A549 (cell line): Measurements from ENCODE around the gene BABAM2.

Experiments used
- EHMT2 ChIP-seq: fragments of 200-600 bp; sonication (generic); IDR thresholded peaks from 2 replicates; pipeline ENCODE4 v1.6.1; 2016; ENCODE audit warnings: antibody characterized with exemption, low read depth, mild to moderate bottlenecking, moderate library complexity
- HDAC2 ChIP-seq: fragments of 200-600 bp; sonication (generic); IDR thresholded peaks from 2 replicates; pipeline ENCODE4 v1.6.1; 2016
- HOXA7 ChIP-seq: fragments of 250-450 bp; sonication (Bioruptor Pico); IDR thresholded peaks from 2 replicates; pipeline ENCODE4 v1.5.0; 2020; ENCODE audit warnings: mild to moderate bottlenecking, moderate library complexity
- JUNB ChIP-seq: fragments of >200 bp; sonication (Bioruptor Twin); formaldehyde crosslinking; IDR thresholded peaks from 2 replicates; pipeline ENCODE4 v1.6.1; 2016
- KDM1A ChIP-seq: fragments of 200-600 bp; sonication (generic); IDR thresholded peaks from 2 replicates; pipeline ENCODE4 v1.6.1; 2016; ENCODE audit warnings: low read depth, mild to moderate bottlenecking
- MAFK ChIP-seq: fragments of 450-650 bp; IDR thresholded peaks from 2 replicates; pipeline ENCODE4 v1.6.1; 2014; ENCODE audit not compliant: partially characterized antibody
- NPAS2 ChIP-seq: fragments of 250-450 bp; sonication (Bioruptor Pico); IDR thresholded peaks from 2 replicates; pipeline ENCODE4 v1.8.0; 2022; ENCODE audit warnings: mild to moderate bottlenecking, moderate library complexity, borderline replicate concordance
- RNF2 ChIP-seq: fragments of 200-600 bp; sonication (generic); IDR thresholded peaks from 2 replicates; pipeline ENCODE4 v1.6.1; 2016; ENCODE audit warnings: low read depth, mild to moderate bottlenecking, antibody characterized with exemption, moderate library complexity, borderline replicate concordance
- TF ChIP-seq, protein P1 (sequence below): fragments of >200 bp; sonication (Bioruptor Twin); formaldehyde crosslinking; IDR thresholded peaks from 3 replicates; pipeline ENCODE4 v1.5.1; 2016
- TF ChIP-seq, protein P2 (sequence below): fragments of 450-650 bp; IDR thresholded peaks from 2 replicates; pipeline ENCODE4 v1.6.1; 2014; ENCODE audit warnings: antibody characterized with exemption

DNA sequence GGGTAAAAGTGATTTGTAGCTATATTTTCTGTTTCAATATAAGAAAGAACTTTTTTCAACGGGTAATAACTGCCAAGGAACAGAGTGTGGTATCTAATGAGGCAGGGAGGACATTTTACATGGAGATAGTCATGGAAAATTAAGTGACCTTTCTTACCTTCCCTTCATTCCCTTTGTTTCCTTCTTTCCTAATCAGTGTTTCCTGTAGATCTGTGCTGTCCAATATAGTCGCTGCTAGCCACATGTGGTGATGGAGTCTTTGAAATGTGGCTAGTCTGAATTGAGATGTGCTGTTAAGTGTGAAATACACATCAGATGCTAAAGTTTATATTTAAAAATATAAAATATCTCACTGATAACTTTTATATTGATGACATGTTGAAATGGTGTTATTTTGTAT, 81.8 kb downstream of the BABAM2 start:
- TF ChIP-seq, protein P1, sequence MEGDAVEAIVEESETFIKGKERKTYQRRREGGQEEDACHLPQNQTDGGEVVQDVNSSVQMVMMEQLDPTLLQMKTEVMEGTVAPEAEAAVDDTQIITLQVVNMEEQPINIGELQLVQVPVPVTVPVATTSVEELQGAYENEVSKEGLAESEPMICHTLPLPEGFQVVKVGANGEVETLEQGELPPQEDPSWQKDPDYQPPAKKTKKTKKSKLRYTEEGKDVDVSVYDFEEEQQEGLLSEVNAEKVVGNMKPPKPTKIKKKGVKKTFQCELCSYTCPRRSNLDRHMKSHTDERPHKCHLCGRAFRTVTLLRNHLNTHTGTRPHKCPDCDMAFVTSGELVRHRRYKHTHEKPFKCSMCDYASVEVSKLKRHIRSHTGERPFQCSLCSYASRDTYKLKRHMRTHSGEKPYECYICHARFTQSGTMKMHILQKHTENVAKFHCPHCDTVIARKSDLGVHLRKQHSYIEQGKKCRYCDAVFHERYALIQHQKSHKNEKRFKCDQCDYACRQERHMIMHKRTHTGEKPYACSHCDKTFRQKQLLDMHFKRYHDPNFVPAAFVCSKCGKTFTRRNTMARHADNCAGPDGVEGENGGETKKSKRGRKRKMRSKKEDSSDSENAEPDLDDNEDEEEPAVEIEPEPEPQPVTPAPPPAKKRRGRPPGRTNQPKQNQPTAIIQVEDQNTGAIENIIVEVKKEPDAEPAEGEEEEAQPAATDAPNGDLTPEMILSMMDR, result no peak
- no peak for TF ChIP-seq MAFK
- TF ChIP-seq, protein P2, sequence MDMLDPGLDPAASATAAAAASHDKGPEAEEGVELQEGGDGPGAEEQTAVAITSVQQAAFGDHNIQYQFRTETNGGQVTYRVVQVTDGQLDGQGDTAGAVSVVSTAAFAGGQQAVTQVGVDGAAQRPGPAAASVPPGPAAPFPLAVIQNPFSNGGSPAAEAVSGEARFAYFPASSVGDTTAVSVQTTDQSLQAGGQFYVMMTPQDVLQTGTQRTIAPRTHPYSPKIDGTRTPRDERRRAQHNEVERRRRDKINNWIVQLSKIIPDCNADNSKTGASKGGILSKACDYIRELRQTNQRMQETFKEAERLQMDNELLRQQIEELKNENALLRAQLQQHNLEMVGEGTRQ, result no peak
- no peak for TF ChIP-seq HOXA7 (CRISPR knock-in tag)
- TF ChIP-seq JUNB, result no peak
- TF ChIP-seq NPAS2 (CRISPR knock-in tag), result no peak
- TF ChIP-seq RNF2, result no peak
- TF ChIP-seq EHMT2, result no peak
- TF ChIP-seq HDAC2, result no peak
- no peak for TF ChIP-seq KDM1A
